ENCODE data around the gene NEUROD2. TPM values are rescaled to one million over a fixed set of nuclear protein-coding genes. Genes with fewer than 3 reads are reported as not detected.

The NEUROD2 gene
- total and polyA plus RNA-seq, 2 donors (not counting 3 experiments of a cell fraction or from before 2014, with no cell fraction given): not detected

DNA sequence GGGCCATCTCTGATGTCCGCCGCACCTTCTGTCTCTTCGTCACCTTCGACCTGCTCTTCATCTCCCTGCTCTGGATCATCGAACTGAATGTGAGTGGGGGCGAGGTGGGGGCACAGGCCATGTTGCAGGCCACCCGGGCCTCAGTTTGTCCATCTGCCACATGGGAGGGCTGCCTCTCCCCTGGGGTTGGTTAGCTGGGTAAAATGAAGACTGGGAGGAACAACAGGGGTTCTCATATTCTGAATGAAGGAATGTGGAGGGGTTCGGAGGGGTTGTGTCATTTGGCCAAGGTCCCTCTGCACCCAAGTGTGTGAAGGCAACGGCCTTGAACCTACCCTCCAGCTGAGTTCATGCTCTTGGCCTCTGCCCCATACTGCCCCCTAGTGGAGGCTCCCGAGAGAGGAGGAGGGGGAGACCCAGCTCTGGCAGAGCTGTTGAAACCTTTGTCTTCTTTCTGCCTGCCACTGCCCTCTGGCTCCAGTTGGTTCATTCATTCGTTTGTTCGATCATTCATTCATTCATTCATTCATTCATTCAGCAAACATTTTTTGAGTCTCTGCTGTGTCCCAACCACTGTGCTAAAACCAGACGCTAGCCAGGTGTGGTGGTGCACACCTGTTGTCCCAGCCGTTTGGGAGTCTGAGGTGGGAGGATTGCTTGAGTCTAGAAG, 46.1 kb upstream of the NEUROD2 start:
- Histone ChIP-seq H3K4me2 (ENCODE audit: insufficient read depth, low read length) (no peak overlapping the region), H3K4me3 (replicated peaks in 1 of 3; ENCODE audit: insufficient read depth in 1 of 3, low read depth in 1 of 3, low read length in 3 of 3) (no peak overlapping the region), H3K36me3 (ENCODE audit: control insufficient read depth in 2 of 2, extremely low read depth in 1 of 2, insufficient read depth in 2 of 2, low read length in 2 of 2) (no peaks in the 10 kb centered on the region), H3K4me1 (ENCODE audit: control insufficient read depth, extremely low read depth, insufficient read depth, low read length) (peaks cover 1% of the 10 kb centered on the region), H3K27ac (ENCODE audit: insufficient read depth, low read depth, low read length) (no peak overlapping the region), H2AFZ (ENCODE audit: low read depth, low read length) (no peak overlapping the region), H3K27me3 (ENCODE audit: control insufficient read depth in 2 of 2, insufficient read depth in 2 of 2, low read length in 2 of 2) (no peaks in the 10 kb centered on the region), H3K9me3 (replicated peaks; ENCODE audit: control insufficient read depth, insufficient read depth, low read length) (no peaks in the 10 kb centered on the region), H3K9ac (replicated peaks; ENCODE audit: extremely low read depth, insufficient read depth, low read length) (no peak overlapping the region), H4K20me1 (replicated peaks; ENCODE audit: control insufficient read depth, extremely low read depth, insufficient read depth, low read length) (no peaks in the 10 kb centered on the region), H3K79me2 (ENCODE audit: control insufficient read depth, insufficient read depth, low read length) (no peaks in the 10 kb centered on the region), H3K9me1 (replicated peaks; ENCODE audit: control insufficient read depth, extremely low read depth, insufficient read depth, low read length) (no peaks in the 10 kb centered on the region)
- ChIA-PET POLR2A (no interaction called here), CTCF (interaction anchor here (0.6 to 9.3 kb wide), 26 partner anchors 10 to 320 kb away, joined by 3 to 114 read pairs (median 6); partner anchors contain the start of genes ERBB2, MIEN1, PGAP3 and PNMT)
- FAIRE-seq (peak; percentile 62), DNase-seq (ENCODE audit: low read depth, low spot score) (peak; percentile 35)
- BruUV-seq (replicated peaks): no TSS peak
- no peak for TF ChIP-seq MYC (IDR thresholded peaks at IDR 0.05; ENCODE audit: low read depth, low read length)
- TF ChIP-seq, protein P1, sequence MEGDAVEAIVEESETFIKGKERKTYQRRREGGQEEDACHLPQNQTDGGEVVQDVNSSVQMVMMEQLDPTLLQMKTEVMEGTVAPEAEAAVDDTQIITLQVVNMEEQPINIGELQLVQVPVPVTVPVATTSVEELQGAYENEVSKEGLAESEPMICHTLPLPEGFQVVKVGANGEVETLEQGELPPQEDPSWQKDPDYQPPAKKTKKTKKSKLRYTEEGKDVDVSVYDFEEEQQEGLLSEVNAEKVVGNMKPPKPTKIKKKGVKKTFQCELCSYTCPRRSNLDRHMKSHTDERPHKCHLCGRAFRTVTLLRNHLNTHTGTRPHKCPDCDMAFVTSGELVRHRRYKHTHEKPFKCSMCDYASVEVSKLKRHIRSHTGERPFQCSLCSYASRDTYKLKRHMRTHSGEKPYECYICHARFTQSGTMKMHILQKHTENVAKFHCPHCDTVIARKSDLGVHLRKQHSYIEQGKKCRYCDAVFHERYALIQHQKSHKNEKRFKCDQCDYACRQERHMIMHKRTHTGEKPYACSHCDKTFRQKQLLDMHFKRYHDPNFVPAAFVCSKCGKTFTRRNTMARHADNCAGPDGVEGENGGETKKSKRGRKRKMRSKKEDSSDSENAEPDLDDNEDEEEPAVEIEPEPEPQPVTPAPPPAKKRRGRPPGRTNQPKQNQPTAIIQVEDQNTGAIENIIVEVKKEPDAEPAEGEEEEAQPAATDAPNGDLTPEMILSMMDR (IDR thresholded peaks at IDR 0.05; ENCODE audit: extremely low read depth in 1 of 2, insufficient read depth in 1 of 2, low read depth in 1 of 2, low read length in 2 of 2): peak; percentile 93 to 96
- no peak for TF ChIP-seq EZH2 (IDR thresholded peaks at IDR 0.05; ENCODE audit: borderline replicate concordance, low read depth, low read length, severe bottlenecking)
- no peak for TF ChIP-seq JUN (IDR thresholded peaks at IDR 0.05; ENCODE audit: borderline replicate concordance, insufficient read depth, insufficient read length, low read depth)
- dilution Hi-C loops (cut with MboI; ENCODE audit: extremely low pct_ligation_motif_present, low sequenced_read_pairs): no loop called here
- intact Hi-C loops (cut with micrococcal nuclease): loop anchor here (1.0 to 2.0 kb wide), 2 partner anchors 16 to 31 kb away; partner anchors contain the start of gene STARD3

DNA sequence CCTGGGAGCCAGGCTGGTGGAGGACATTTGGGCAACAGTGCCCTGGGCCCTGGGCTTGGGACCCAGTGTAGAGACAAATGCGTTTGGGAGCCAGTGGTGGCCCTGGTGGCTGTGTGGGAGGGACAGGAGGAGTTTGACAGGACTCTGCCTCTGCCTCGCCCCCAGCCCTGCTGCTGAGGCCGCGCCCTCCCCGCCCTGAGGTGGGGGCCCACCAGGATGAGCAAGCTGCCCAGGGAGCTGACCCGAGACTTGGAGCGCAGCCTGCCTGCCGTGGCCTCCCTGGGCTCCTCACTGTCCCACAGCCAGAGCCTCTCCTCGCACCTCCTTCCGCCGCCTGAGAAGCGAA, 45.6 kb upstream of the NEUROD2 start:
- Histone ChIP-seq H3K4me2 (ENCODE audit: insufficient read depth, low read length) (no peak overlapping the region), H3K4me3 (replicated peaks in 1 of 3; ENCODE audit: insufficient read depth in 1 of 3, low read depth in 1 of 3, low read length in 3 of 3) (no peak overlapping the region), H3K9ac (replicated peaks; ENCODE audit: extremely low read depth, insufficient read depth, low read length) (no peak overlapping the region), H3K9me1 (replicated peaks; ENCODE audit: control insufficient read depth, extremely low read depth, insufficient read depth, low read length) (no peaks in the 10 kb centered on the region), H4K20me1 (replicated peaks; ENCODE audit: control insufficient read depth, extremely low read depth, insufficient read depth, low read length) (no peaks in the 10 kb centered on the region), H3K9me3 (replicated peaks; ENCODE audit: control insufficient read depth, insufficient read depth, low read length) (no peaks in the 10 kb centered on the region), H2AFZ (ENCODE audit: low read depth, low read length) (no peak overlapping the region), H3K27ac (ENCODE audit: insufficient read depth, low read depth, low read length) (no peak overlapping the region), H3K27me3 (ENCODE audit: control insufficient read depth in 2 of 2, insufficient read depth in 2 of 2, low read length in 2 of 2) (no peaks in the 10 kb centered on the region), H3K4me1 (ENCODE audit: control insufficient read depth, extremely low read depth, insufficient read depth, low read length) (no peaks in the 10 kb centered on the region), H3K36me3 (ENCODE audit: control insufficient read depth in 2 of 2, extremely low read depth in 1 of 2, insufficient read depth in 2 of 2, low read length in 2 of 2) (no peaks in the 10 kb centered on the region), H3K79me2 (ENCODE audit: control insufficient read depth, insufficient read depth, low read length) (no peaks in the 10 kb centered on the region)
- DNase-seq (ENCODE audit: low read depth, low spot score) (no peak), FAIRE-seq (no peak)
- BruUV-seq (replicated peaks): no TSS peak
- ChIA-PET POLR2A (no interaction called here), CTCF (interaction anchor here (0.6 to 9.3 kb wide), 27 partner anchors 9 to 320 kb away, joined by 3 to 114 read pairs (median 7); partner anchors contain the start of genes ERBB2, MIEN1, PGAP3 and PNMT)
- intact Hi-C loops (cut with micrococcal nuclease) (loop anchor here (2.0 kb wide), 1 partner anchor 30 kb away; no protein-coding TSS in a partner anchor), dilution Hi-C loops (cut with MboI; ENCODE audit: extremely low pct_ligation_motif_present, low sequenced_read_pairs) (no loop called here)
- TF ChIP-seq, protein P2, sequence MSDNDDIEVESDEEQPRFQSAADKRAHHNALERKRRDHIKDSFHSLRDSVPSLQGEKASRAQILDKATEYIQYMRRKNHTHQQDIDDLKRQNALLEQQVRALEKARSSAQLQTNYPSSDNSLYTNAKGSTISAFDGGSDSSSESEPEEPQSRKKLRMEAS (IDR thresholded peaks at IDR 0.05; ENCODE audit: insufficient read depth, insufficient read length): no peak
- TF ChIP-seq MYC (IDR thresholded peaks at IDR 0.05; ENCODE audit: low read depth, low read length) (no peak), POLR2A (IDR thresholded peaks at IDR 0.05; ENCODE audit: low read depth, low read length) (no peak), JUN (IDR thresholded peaks at IDR 0.05; ENCODE audit: borderline replicate concordance, insufficient read depth, insufficient read length, low read depth) (no peak), GATA2 (IDR thresholded peaks at IDR 0.05; ENCODE audit: insufficient read depth, insufficient read length, low read depth, low read length) (no peak), EZH2 (IDR thresholded peaks at IDR 0.05; ENCODE audit: borderline replicate concordance, low read depth, low read length, severe bottlenecking) (no peak), POLR2AphosphoS5 (IDR thresholded peaks at IDR 0.05; ENCODE audit: insufficient read depth, low read depth, low read length) (no peak), FOS (IDR thresholded peaks at IDR 0.05; ENCODE audit: borderline replicate concordance, insufficient read depth, low read length) (no peak)
- TF ChIP-seq, protein P1 (IDR thresholded peaks at IDR 0.05; ENCODE audit: extremely low read depth in 1 of 2, insufficient read depth in 1 of 2, low read depth in 1 of 2, low read length in 2 of 2): no peak

Data from endothelial cell of umbilical vein (primary cell).